PFSK-1 (cell line): ENCODE measurements around the gene RALGPS2.

ENCODE experiments used
- FOXP2 ChIP-seq: optimal IDR thresholded peaks from 2 replicates; pipeline ENCODE3; 2011; ENCODE audit warnings: borderline replicate concordance, control low read depth, inconsistent platforms; ENCODE audit not compliant: insufficient read depth; ENCODE audit errors: extremely low read length, extremely low read depth
- POLR2AphosphoS5 ChIP-seq: IDR thresholded peaks from 2 replicates; pipeline ENCODE4 v1.6.1; 2012; ENCODE audit warnings: low read depth, mild to moderate bottlenecking, control low read depth, low read length, moderate library complexity
- REST ChIP-seq, 2 experiments: IDR thresholded peaks; 2 replicates each; pipeline versions ENCODE4 v1.6.1 to v1.8.0; 2011 to 2012; ENCODE audit warnings: low read depth in 2 of 2, low read length in 2 of 2, control low read depth in 1 of 2, inconsistent platforms in 1 of 2, mild to moderate bottlenecking in 1 of 2, moderate library complexity in 1 of 2; ENCODE audit not compliant: insufficient read depth in 1 of 2
- SIN3A ChIP-seq: IDR thresholded peaks from 2 replicates; pipeline ENCODE4 v1.6.1; 2012; ENCODE audit warnings: mild to moderate bottlenecking, low read length, moderate library complexity, borderline replicate concordance; ENCODE audit not compliant: insufficient read depth
- TAF1 ChIP-seq: IDR thresholded peaks from 2 replicates; pipeline ENCODE4 v1.6.1; 2012; ENCODE audit warnings: low read length, control low read depth, borderline replicate concordance; ENCODE audit not compliant: insufficient read depth

The RALGPS2 gene

GRCh38 chr1:178704833-178705232, 20.2 kb upstream of the RALGPS2 start:
- TF ChIP-seq POLR2AphosphoS5 (no peak), REST (IDR thresholded peaks at IDR 0.05; ENCODE audit: insufficient read depth in 1 of 2, low read depth in 2 of 2, low read length in 2 of 2) (no peak), SIN3A (no peak), TAF1 (no peak), FOXP2 (no peak)

DNA sequence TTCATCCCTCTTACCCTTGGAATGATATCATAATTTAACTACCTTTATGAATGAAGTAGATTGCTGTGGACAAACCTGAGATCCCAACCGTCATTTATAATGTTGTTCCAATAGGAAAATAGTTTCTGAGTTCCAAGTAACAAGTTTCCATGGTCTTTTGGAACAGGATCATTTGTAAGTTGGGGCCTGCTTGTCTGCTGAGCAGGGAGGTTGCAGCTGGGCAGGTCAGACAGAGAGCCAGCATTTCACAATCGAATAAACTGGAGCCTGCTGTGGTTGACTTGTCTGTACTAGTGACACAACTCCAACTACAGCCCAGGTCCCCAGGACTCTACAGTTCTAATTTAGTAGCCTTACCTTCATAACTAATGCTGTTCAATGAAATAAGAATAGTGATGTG, 18.6 kb upstream of the RALGPS2 start:
- TF ChIP-seq FOXP2 = no peak
- no peak for TF ChIP-seq SIN3A
- no peak for TF ChIP-seq POLR2AphosphoS5

- TF ChIP-seq REST (IDR thresholded peaks at IDR 0.05; ENCODE audit: insufficient read depth in 1 of 2, low read depth in 2 of 2, low read length in 2 of 2) (no peak), POLR2AphosphoS5 (no peak), SIN3A (no peak), FOXP2 (no peak), TAF1 (no peak)
Measured at GRCh38 chr1:178713259-178713658, 11.8 kb upstream of the RALGPS2 start.

DNA sequence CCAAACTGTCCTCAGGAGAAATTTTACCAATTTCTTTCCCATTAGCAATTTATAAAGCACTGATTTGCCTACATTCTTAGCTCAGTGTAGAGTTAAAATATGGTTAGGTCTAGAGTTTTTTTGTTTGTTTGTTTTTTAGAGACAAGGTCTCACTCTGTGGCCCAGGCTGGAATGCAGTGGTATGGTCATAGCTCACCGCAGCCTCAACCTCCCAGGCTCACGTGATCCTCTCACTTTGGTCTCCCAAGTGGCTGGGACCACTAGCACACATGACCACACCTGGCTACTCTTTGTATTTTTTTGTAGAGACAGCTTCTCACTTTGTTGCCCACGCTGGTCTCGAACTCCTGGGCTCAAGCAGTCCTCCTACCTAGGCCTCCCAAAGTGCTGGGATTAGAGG, 10.6 kb upstream of the RALGPS2 start:
- TF ChIP-seq FOXP2 (no peak), POLR2AphosphoS5 (no peak), REST (IDR thresholded peaks at IDR 0.05; ENCODE audit: insufficient read depth in 1 of 2, low read depth in 2 of 2, low read length in 2 of 2) (no peak), SIN3A (no peak), TAF1 (no peak)

- TF ChIP-seq TAF1 = no peak
- TF ChIP-seq SIN3A = no peak
- TF ChIP-seq FOXP2 = no peak
- no peak for TF ChIP-seq REST (IDR thresholded peaks at IDR 0.05; ENCODE audit: insufficient read depth in 1 of 2, low read depth in 2 of 2, low read length in 2 of 2)
- TF ChIP-seq POLR2AphosphoS5 = no peak
Measured at GRCh38 chr1:178716111-178716510, 8.9 kb upstream of the RALGPS2 start.
